ENCODE data around the gene MAK.
A peak's percentile ranks its signal among the peaks of the same experiment; 100 is the strongest.
"Not testable (repeated sequence)": the region's sequence is repeated elsewhere in the genome, so short reads cannot be mapped to it uniquely, and the experiment has no call there.

The MAK gene

GRCh38 chr6:10853849-10854300, 15.5 kb upstream of the MAK start:
- not testable (repeated sequence) for DNase-seq

- DNase-seq: peak; percentile 68
Measured at GRCh38 chr6:10852361-10852960, 14.1 kb upstream of the MAK start.

GRCh38 chr6:10850728-10851127, 12.4 kb upstream of the MAK start:
- no peak for DNase-seq

GRCh38 chr6:10849901-10850300, 11.6 kb upstream of the MAK start:
- DNase-seq: no peak

- DNase-seq: peak; percentile 38
Measured at GRCh38 chr6:10847684-10848083, 9.3 kb upstream of the MAK start.

- no peak for DNase-seq
Measured at GRCh38 chr6:10843554-10843953, 5.2 kb upstream of the MAK start.

GRCh38 chr6:10838794-10839333, 525 bp upstream of the MAK start:
- no peak for DNase-seq

DNA sequence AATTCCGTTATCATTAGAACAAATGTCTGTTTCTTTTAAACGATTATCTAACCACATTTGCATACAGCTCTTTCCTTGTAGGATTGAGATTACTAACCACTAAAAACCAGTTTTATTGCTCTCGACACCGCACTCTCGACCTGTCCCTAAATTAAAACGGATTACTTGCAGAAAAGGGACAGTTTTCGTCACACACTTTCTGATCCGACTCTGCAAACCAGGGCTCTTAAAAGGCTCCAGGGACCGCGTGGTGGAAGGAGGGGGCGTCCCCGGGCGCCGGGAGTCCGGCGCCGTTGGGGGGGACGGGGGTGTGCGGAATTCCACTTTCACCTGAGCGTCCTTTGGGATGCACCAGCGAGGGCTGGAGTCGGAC, 731 bp downstream of the MAK start:
- DNase-seq: no peak

DNA sequence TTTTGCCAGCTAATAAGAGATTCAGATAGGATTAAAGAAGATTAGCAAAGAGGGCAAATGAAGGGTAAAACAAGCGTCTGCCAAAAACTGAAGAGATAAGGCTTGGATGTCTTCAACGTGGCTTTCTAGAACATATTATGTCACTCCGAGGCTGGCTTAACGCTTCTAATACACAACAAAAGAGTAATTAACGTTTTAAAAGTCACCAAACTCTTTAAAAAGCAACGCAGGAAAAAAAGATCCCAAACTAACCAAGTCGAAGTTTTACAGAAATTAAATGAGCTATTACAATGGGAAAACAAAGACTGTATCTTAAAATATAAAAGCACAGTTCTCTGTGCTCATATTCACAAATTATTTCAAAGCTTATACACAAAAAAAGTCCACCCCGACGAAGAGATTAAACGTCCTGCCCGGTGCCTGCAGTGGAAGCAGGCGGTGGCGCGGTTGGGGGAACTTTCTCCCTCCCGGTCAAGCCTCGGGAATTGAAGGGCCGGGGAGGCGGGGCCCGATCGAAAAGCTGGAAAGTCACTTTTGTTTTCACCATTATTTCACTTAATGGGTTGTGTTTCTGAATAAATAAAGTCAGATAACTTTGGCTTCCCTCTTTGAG, 1.2 kb downstream of the MAK start:
- DNase-seq: no peak

- no peak for DNase-seq
Measured at GRCh38 chr6:10834823-10835222, 3.5 kb downstream of the MAK start.

DNA sequence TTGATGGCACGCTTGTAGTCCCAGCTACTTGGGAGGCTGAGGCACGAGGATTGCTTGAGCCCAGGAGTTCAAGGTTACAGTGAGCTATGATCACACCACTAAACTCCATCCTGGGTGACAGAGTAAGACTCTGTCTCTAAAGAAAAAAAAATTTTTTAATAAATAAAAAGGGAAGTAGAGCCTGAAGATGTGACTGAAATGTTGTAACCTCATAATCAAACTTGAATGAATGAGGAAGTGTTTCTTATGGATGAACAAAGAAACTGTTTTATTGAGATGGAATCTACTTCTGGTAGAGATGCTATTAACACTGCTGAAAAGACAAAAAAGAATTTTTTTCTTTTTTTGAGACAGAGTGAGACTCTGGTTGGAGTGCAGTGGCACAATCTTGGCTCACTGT, 6.7 kb downstream of the MAK start:
- DNase-seq: no peak

- no peak for DNase-seq
Measured at GRCh38 chr6:10824819-10825218, 13.5 kb downstream of the MAK start.

- no peak for DNase-seq
Measured at GRCh38 chr6:10824297-10824696, 14.0 kb downstream of the MAK start.

DNA sequence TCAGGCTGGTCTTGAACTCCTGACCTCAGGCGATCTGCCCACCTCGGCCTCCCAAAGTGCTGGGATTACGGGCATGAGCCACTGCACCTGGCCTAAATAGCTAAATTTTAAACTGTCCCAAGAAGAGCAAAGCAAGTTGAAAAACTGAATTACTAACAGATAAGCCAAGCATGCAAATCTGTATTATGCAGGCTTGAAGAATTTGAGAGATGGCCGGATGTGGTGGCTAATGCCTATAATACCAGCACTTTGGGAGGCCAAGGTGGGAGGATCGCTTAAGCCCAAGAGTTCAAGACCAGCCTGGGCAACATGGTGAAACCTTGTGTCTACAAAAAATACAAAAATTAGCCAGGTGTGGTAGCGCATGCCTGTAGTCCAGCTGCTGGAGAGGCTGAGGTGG, 24.2 kb downstream of the MAK start:
- DNase-seq: not testable (repeated sequence)

- DNase-seq: no peak
Measured at GRCh38 chr6:10809098-10809497, 29.2 kb downstream of the MAK start.

- DNase-seq: no peak
Measured at GRCh38 chr6:10808376-10808775, 30.0 kb downstream of the MAK start.

- DNase-seq: peak; percentile 54
Measured at GRCh38 chr6:10801224-10801848, 37.0 kb downstream of the MAK start.

- DNase-seq: peak; percentile 19
Measured at GRCh38 chr6:10800810-10801209, 37.5 kb downstream of the MAK start.

GRCh38 chr6:10794239-10794638, 44.1 kb downstream of the MAK start:
- DNase-seq: no peak

GRCh38 chr6:10793695-10794094, 44.6 kb downstream of the MAK start:
- no peak for DNase-seq

- no peak for DNase-seq
Measured at GRCh38 chr6:10793035-10793434, 45.3 kb downstream of the MAK start.

DNA sequence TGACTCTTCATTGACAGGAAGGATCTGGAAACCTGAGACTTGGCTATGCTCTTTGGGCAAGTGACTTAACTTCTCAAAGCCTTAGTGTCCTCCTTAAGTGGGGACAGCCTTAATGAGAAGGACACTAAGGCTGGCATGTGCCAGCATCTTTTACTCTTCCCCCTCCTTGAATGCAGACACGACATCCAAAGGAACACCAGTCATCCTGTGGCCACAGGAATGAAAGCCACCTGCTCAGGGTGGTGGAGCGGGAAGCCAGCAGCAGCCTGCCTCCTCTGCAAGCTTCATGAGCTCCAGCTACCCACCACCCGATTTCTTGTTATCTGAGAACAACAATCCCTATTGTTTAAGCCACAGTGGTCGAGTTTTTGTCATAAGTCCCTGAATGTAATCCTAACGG, 46.2 kb downstream of the MAK start:
- DNase-seq: no peak

GRCh38 chr6:10791673-10792072, 46.7 kb downstream of the MAK start:
- no peak for DNase-seq

DNA sequence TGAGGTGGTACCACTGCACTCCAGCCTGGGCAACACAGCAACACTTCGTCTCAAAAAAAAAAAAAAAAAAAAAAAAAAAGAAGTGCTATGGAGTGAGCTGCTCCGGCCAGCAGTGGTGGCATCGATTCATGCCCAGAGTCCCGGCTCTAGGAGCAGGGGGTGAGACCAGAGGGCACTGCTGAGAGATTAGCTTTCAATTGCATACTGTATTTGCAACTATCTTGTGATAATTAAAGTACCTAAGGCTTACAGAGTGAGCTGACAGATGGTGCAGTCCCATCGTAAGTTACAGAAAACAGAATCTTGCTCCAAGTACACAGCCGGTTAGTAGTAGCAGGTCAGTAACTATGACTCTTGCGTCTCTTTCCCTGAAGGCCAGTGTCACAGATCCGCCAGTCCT, 59.3 kb downstream of the MAK start:
- no peak for DNase-seq
